ENCODE results near the gene HERC2. TPM values are rescaled to one million over a fixed set of nuclear protein-coding genes. Genes with fewer than 3 reads are reported as not detected.
A peak's percentile ranks its signal among the peaks of the same experiment; 100 is the strongest.

Gene HERC2
- total RNA-seq, 1 donor from 2014 or later = 84.6 TPM

DNA sequence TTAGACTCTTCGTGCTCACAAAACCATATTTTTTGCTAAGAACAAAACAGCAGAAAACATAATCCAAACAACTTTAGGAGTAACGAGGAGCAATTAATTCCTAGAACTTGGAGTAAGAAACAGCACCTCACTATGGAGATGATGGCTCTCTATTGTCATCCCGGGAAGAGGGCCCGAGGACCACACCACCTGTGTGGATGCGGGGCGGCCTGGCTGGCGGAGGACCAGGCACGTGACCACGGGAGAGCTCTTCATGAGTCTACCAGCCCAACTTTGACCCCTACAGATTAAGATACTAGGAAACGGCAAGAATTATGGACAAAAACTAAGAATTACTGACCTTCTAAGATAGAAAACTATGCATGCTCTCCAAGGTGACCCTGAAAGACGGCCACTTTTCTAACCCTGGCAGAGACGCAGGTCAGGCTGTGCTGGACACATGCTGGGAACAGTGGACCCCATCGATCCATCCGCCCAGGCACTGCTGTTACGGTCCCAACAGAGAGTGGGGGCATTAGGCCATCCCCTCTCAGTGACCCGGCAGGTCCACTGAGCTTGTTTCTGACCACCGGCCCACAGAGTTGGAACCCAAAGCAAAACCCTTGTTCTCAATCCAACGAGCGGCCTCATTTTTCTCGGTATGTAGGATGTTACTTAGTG is 209.7 kb downstream of the HERC2 start:
- TF ChIP-seq, protein P1, sequence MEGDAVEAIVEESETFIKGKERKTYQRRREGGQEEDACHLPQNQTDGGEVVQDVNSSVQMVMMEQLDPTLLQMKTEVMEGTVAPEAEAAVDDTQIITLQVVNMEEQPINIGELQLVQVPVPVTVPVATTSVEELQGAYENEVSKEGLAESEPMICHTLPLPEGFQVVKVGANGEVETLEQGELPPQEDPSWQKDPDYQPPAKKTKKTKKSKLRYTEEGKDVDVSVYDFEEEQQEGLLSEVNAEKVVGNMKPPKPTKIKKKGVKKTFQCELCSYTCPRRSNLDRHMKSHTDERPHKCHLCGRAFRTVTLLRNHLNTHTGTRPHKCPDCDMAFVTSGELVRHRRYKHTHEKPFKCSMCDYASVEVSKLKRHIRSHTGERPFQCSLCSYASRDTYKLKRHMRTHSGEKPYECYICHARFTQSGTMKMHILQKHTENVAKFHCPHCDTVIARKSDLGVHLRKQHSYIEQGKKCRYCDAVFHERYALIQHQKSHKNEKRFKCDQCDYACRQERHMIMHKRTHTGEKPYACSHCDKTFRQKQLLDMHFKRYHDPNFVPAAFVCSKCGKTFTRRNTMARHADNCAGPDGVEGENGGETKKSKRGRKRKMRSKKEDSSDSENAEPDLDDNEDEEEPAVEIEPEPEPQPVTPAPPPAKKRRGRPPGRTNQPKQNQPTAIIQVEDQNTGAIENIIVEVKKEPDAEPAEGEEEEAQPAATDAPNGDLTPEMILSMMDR (IDR thresholded peaks at IDR 0.05; ENCODE audit: unreplicated experiment) = no peak
- Mint-ChIP-seq H3K9me3 (no peaks in the 10 kb centered on the region), H3K27ac (no peak overlapping the region), H3K27me3 (ENCODE audit: low read depth) (peaks cover 15% of the 10 kb centered on the region), H3K36me3 (peaks cover 35% of the 10 kb centered on the region), H3K4me1 (peaks cover 4% of the 10 kb centered on the region), H3K4me3 (no peak overlapping the region)
- DNase-seq (ENCODE audit: low spot score in 2 of 2, unreplicated experiment in 2 of 2) = no peak

GRCh38 chr15:28111543-28111942 is 210.4 kb downstream of the HERC2 start:
- H3K36me3 Mint-ChIP-seq = peaks cover 35% of the 10 kb centered on the region
- H3K4me3 Mint-ChIP-seq = no peak overlapping the region
- peaks cover 17% of the 10 kb centered on the region for H3K27me3 Mint-ChIP-seq (ENCODE audit: low read depth)
- H3K4me1 Mint-ChIP-seq = peaks cover 7% of the 10 kb centered on the region
- no peak for DNase-seq (ENCODE audit: low spot score in 2 of 2, unreplicated experiment in 2 of 2)
- no peaks in the 10 kb centered on the region for H3K9me3 Mint-ChIP-seq
- no peak overlapping the region for H3K27ac Mint-ChIP-seq
- TF ChIP-seq, protein P1 (IDR thresholded peaks at IDR 0.05; ENCODE audit: unreplicated experiment) = no peak

- H3K4me3 Mint-ChIP-seq = no peak overlapping the region
- TF ChIP-seq, protein P1 (IDR thresholded peaks at IDR 0.05; ENCODE audit: unreplicated experiment) = no peak
- H3K27ac Mint-ChIP-seq = no peak overlapping the region
- no peak for DNase-seq (ENCODE audit: low spot score in 2 of 2, unreplicated experiment in 2 of 2)
- H3K4me1 Mint-ChIP-seq = peaks cover 10% of the 10 kb centered on the region
- H3K9me3 Mint-ChIP-seq = no peaks in the 10 kb centered on the region
- H3K36me3 Mint-ChIP-seq = peaks cover 30% of the 10 kb centered on the region
- H3K27me3 Mint-ChIP-seq (ENCODE audit: low read depth) = peaks cover 24% of the 10 kb centered on the region
These were observed 211.5 kb downstream of the HERC2 start for GRCh38 chr15:28110481-28110881.

GRCh38 chr15:28109626-28110455 is 212.1 kb downstream of the HERC2 start:
- TF ChIP-seq, protein P1 (IDR thresholded peaks at IDR 0.05; ENCODE audit: unreplicated experiment) = no peak
- H3K9me3 Mint-ChIP-seq = no peaks in the 10 kb centered on the region
- no peak for DNase-seq (ENCODE audit: low spot score in 2 of 2, unreplicated experiment in 2 of 2)

DNA sequence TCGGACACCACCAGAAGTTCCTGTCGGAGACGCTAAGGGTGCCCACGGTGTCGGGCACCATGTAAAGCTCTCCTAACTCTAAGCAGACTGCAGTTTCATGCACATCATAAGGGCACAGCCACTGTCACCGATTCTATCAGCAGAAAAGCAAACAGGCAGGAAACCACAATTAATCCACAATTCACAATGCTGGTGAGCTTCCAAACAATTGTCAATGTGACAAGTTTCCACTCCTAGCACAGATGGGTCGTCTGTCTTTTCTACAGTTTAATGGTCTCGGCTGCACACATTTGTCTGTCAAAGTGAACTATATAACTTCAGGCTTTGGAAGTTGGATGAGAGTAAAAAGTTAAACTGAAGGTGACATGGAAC is 214.1 kb downstream of the HERC2 start:
- peaks cover 10% of the 10 kb centered on the region for H3K4me1 Mint-ChIP-seq
- no peak overlapping the region for H3K27ac Mint-ChIP-seq
- no peak for DNase-seq (ENCODE audit: low spot score in 2 of 2, unreplicated experiment in 2 of 2)
- H3K27me3 Mint-ChIP-seq (ENCODE audit: low read depth) = peaks cover 46% of the 10 kb centered on the region
- no peaks in the 10 kb centered on the region for H3K9me3 Mint-ChIP-seq
- peak overlapping the region; percentile 82 for H3K4me3 Mint-ChIP-seq
- H3K36me3 Mint-ChIP-seq = peaks cover 15% of the 10 kb centered on the region
- TF ChIP-seq, protein P1 (IDR thresholded peaks at IDR 0.05; ENCODE audit: unreplicated experiment) = no peak

More at GRCh38 chr15:28109626-28110455, 212.1 kb downstream of the HERC2 start:
- Mint-ChIP-seq H3K4me3 (no peak overlapping the region), H3K36me3 (peaks cover 26% of the 10 kb centered on the region), H3K27me3 (ENCODE audit: low read depth) (peaks cover 26% of the 10 kb centered on the region), H3K4me1 (peaks cover 10% of the 10 kb centered on the region), H3K27ac (no peak overlapping the region)

All from mesothelial cell of epicardium (in vitro differentiated cells).